ENCODE measurements around the gene ZCCHC14.
"Not testable (repeated sequence)": the region's sequence is repeated elsewhere in the genome, so short reads cannot be mapped to it uniquely, and the experiment has no call there.

Gene ZCCHC14

DNA sequence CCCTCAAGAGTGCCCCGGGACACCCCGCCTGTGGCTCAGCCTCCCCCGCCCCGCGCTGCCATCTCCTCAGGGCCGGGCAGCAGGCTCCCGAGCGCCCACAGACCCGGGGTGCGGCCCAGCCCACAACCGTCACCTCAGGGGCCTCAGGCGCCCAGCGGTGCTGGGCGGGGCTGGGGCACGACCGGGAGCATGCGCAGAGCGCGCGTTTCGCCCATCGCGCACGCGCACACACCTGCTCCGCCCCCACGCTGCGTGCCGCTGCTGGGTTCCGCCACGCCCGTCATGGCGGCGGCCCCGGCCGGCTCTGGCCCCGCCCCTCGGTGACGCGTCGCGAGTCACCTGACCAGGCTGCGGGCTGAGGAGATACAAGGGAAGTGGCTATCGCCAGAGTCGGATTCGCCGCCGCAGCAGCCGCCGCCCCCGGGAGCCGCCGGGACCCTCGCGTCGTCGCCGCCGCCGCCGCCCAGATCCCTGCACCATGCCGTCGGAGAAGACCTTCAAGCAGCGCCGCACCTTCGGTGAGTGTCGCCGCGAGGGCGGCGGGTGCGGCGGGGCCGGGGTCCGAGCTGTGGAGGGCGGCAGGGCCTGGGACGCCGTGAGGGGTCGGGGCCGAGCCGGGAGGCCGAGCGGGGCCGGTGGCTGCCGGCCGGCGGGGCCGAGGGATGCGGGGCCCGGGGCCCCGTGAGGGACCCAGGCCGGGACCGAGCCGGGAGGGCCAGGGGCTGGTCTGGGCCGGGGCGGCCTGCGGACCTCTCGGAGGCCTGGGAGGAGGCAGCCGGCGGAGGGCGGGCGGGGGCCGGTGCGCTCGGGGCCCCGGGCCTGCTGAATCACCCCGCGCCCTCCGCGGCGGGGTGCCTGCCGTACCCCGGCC is 100.6 kb downstream of the ZCCHC14 start, which contains the start of gene MAP1LC3B:
MAP1LC3B (plus strand) TSS at position 387 of the 871 bp plus-strand sequence; CDS start at position 479, 92 bp downstream.
- H3K4me3 ChIP-seq (ENCODE audit: low read length): peak within 1 kb of the TSS; percentile 72
- DNase-seq (ENCODE audit: low read depth): peak; percentile 80
- TF ChIP-seq, protein P1, sequence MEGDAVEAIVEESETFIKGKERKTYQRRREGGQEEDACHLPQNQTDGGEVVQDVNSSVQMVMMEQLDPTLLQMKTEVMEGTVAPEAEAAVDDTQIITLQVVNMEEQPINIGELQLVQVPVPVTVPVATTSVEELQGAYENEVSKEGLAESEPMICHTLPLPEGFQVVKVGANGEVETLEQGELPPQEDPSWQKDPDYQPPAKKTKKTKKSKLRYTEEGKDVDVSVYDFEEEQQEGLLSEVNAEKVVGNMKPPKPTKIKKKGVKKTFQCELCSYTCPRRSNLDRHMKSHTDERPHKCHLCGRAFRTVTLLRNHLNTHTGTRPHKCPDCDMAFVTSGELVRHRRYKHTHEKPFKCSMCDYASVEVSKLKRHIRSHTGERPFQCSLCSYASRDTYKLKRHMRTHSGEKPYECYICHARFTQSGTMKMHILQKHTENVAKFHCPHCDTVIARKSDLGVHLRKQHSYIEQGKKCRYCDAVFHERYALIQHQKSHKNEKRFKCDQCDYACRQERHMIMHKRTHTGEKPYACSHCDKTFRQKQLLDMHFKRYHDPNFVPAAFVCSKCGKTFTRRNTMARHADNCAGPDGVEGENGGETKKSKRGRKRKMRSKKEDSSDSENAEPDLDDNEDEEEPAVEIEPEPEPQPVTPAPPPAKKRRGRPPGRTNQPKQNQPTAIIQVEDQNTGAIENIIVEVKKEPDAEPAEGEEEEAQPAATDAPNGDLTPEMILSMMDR (conservative IDR thresholded peaks at IDR 0.05; ENCODE audit: low read depth, low read length): no peak

DNA sequence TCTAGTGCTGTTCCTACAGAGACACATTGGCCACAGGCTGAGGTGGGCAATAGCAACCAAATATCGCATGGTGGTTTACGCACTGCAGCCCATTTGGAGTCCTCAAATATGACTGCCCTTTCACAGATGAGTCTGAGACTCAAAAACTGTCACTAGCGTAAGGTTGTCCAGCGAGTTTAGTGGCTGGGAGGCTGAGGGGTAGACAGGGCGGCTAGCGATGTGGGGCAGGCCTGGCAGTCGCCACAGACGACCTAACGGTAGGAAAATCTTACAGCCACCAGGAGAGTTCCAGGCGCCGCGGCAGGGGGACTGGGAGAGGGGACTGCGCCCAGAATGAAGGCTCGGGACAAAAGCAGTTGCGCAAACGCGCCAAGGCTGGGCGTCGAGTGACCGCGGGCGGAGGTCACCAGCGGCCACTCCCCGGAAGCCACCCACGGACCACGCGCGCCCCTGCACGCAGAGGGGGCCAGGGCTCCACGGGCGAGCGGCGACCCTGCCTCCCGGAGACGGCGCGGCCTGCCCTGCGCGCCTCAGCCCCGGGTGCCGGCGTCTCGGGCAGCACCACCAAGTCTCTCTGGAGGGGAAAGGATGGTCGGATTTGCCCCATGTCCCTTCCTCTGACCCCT is 101.4 kb downstream of the ZCCHC14 start:
- peak overlapping the region; percentile 60 for H3K4me3 ChIP-seq (ENCODE audit: low read length)
- TF ChIP-seq, protein P1 (conservative IDR thresholded peaks at IDR 0.05; ENCODE audit: low read depth, low read length): no peak
- no peak for DNase-seq (ENCODE audit: low read depth)

DNA sequence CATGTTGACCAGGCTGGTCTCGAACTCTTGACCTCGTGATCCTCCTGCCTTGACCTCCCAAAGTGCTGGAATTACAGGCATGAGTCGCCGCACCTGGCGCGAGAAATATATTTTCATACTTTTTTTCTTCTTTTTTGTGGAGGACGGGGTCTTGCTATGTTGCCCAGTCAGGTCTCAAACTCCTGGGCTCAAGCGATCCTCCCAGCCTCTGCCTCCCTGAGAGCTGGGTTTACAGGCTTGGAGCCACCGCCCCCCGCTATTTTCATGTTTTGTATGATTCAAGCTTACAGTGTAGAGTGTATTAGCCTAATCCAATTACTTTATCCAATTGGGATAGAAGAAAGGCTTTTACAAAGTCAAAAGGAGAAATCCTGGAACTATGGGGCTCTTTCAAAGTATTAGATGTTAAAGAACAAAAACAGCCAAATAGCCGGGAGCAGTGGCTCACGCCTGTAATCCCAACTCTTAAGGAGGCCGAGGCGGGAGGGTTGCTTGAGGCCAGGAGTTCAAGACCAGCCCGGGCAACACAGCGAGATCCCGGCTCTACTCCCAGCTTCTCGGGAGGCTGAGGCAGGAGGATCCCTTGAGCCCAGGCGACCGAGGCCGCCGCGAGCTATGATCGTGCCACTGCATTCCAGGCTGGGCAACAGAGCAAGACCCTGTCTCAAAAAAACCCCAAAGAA is 102.0 kb downstream of the ZCCHC14 start:
- no peak for DNase-seq (ENCODE audit: low read depth)
- TF ChIP-seq, protein P1 (conservative IDR thresholded peaks at IDR 0.05; ENCODE audit: low read depth, low read length): no peak
- H3K4me3 ChIP-seq (ENCODE audit: low read length): no peak overlapping the region

DNA sequence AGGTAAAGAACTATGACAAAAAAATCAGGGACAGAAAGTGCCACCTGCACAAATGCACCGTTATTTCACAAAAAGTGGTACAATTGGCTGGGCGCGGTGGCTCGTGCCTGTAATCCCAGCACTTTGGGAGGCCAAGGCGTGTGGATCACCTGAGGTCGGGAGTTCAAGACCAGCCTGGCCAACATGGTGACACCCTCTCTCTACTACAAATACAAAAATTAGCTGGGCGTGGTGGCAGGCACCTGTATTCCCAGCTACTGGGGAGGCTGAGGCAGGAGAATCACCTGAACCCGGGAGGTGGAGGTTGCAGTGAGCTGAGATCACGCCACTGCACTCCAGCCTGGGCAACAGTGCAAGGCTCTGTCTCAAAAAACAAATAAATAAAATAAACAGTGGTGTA is 102.9 kb downstream of the ZCCHC14 start:
- not testable (repeated sequence) for H3K4me3 ChIP-seq (ENCODE audit: low read length); DNase-seq (ENCODE audit: low read depth)

DNA sequence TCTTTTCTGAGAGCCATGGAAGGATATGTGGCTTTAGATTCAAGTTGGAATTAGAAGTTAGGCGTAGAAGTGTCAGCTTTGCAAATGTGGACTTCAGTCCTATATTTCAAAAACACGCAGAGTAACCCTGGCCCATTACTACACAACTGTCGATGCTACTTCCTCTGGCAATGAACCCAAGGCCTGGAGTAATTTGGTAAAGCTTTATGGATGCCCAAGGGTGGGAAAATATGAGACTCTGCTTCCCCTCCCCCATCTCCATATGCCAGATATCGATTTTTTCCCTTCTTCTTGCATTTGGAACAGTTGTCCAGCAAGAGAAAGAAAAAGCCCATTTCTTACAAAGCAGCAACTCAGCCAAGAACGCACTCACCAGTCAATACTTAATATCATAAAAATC is 103.6 kb downstream of the ZCCHC14 start:
- TF ChIP-seq, protein P1 (conservative IDR thresholded peaks at IDR 0.05; ENCODE audit: low read depth, low read length): no peak
- H3K4me3 ChIP-seq (ENCODE audit: low read length): no peak overlapping the region
- DNase-seq (ENCODE audit: low read depth): no peak

DNA sequence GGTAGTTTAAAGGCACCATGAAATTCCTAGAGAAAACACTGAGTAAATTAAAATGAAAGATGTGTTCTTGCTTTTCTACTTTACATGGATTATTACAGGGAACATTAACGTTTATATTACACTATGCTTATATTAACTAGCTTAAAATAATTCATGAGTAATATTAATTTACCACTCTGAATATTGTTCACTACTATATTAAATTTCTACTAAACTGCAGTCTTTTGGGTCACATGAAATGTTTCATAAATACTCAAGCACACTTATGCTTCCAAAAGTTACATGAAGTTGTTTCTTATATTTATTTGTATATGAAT is 104.0 kb downstream of the ZCCHC14 start:
- H3K4me3 ChIP-seq (ENCODE audit: low read length): no peak overlapping the region
- DNase-seq (ENCODE audit: low read depth): no peak
- TF ChIP-seq, protein P1 (conservative IDR thresholded peaks at IDR 0.05; ENCODE audit: low read depth, low read length): no peak

Data from retinal pigment epithelial cell (primary cell).